Uterus (tissue), 4 donors: ENCODE measurements around the gene CMBL. TPM values are rescaled to one million over a fixed set of nuclear protein-coding genes. Genes with fewer than 3 reads are reported as not detected.

ENCODE experiments used
- DNase-seq, 2 donors: peaks; one replicate each; pipeline ENCODE4 v3.0.0-alpha.2; 2019 to 2020
- H3K27ac ChIP-seq, 2 donors: fragments of 200-600 bp; sonication (generic); 1 replicate in 1 of 2; 2 replicates in 1 of 2; pipeline ENCODE4 v1.5.1; 2016 to 2018
- H3K27me3 ChIP-seq, 2 donors: fragments of 200-600 bp; sonication (generic); one replicate each; pipeline ENCODE4 v1.5.1; 2018 to 2019; ENCODE audit warnings: control low read depth in 1 of 2
- H3K36me3 ChIP-seq, 2 donors: fragments of 200-600 bp; sonication (generic); one replicate each; pipeline ENCODE4 v1.5.1; 2019; ENCODE audit warnings: control low read depth in 1 of 2
- H3K4me1 ChIP-seq, 2 donors: fragments of 200-600 bp; sonication (generic); one replicate each; pipeline ENCODE4 v1.5.1; 2018 to 2019; ENCODE audit warnings: control low read depth in 1 of 2
- H3K4me3 ChIP-seq, 2 donors: fragments of 200-600 bp; sonication (generic); 1 replicate in 1 of 2; 2 replicates in 1 of 2; pipeline ENCODE4 v1.5.1; 2018 to 2019; ENCODE audit warnings: mild to moderate bottlenecking in 1 of 2
- H3K9me3 ChIP-seq, 2 donors: fragments of 200-600 bp; sonication (generic); one replicate each; pipeline ENCODE4 v1.5.1; 2019; ENCODE audit warnings: control low read depth in 1 of 2
- CTCF ChIP-seq, 4 experiments: fragments of 200-600 bp in 2 of 4; fragments of 450-650 bp in 2 of 4; sonication (generic) in 2 of 4; IDR thresholded peaks; one replicate each; pipeline ENCODE4 v1.5.1; 2016 to 2019; ENCODE audit warnings: antibody characterized with exemption in 4 of 4, mild to moderate bottlenecking in 2 of 4, moderate library complexity in 1 of 4
- POLR2A ChIP-seq, 2 donors: fragments of 450-650 bp; IDR thresholded peaks; one replicate each; pipeline ENCODE4 v1.6.1; 2016; ENCODE audit warnings: antibody characterized with exemption in 2 of 2, mild to moderate bottlenecking in 1 of 2, moderate library complexity in 1 of 2
- intact Hi-C: fragments of 100-400 bp; cut with DNase I; formaldehyde crosslinking; loops from one replicate; pipeline ENCODE4 v1.15.1; 2023; ENCODE audit warnings: low total_unique reads
- total RNA-seq, 4 donors: library from RNA; depleted of rRNA in 3 of 4; stranded (reverse); fragments of >200 nt in 3 of 4; gene quantifications; one replicate each; pipeline versions ENCODE4 v1.1.0 to v1.2.4, GENCODE V29; 2014 to 2023
- donor health status: DM: yes; HTN: yes; CAD: no.

CMBL gene
- total RNA-seq, 4 donors from 2014 or later, result 1.5 to 20.3 (median 9.1) TPM

GRCh38 chr5:10291692-10292339, 15.9 kb downstream of the CMBL start:
- intact Hi-C loops, result no loop called here
- Histone ChIP-seq H3K4me1 (no peaks in the 10 kb centered on the region), H3K36me3 (no peaks in the 10 kb centered on the region), H3K9me3 (no peaks in the 10 kb centered on the region), H3K4me3 (no peak overlapping the region), H3K27ac (no peak overlapping the region), H3K27me3 (no peaks in the 10 kb centered on the region)
- no peak for DNase-seq
- TF ChIP-seq POLR2A (IDR thresholded peaks at IDR 0.05), result no peak
- TF ChIP-seq CTCF (IDR thresholded peaks at IDR 0.05), result no peak

- H3K27me3 ChIP-seq, result no peaks in the 10 kb centered on the region
- no peak for DNase-seq
- no peak overlapping the region for H3K4me3 ChIP-seq
- H3K27ac ChIP-seq, result no peak overlapping the region
- TF ChIP-seq POLR2A (IDR thresholded peaks at IDR 0.05), result no peak
- no peak for TF ChIP-seq CTCF (IDR thresholded peaks at IDR 0.05)
- intact Hi-C loops, result no loop called here
- H3K36me3 ChIP-seq, result no peaks in the 10 kb centered on the region
- no peaks in the 10 kb centered on the region for H3K4me1 ChIP-seq
- no peaks in the 10 kb centered on the region for H3K9me3 ChIP-seq
These were observed 17.3 kb downstream of the CMBL start for GRCh38 chr5:10290438-10290837.

- intact Hi-C loops, result no loop called here
- TF ChIP-seq POLR2A (IDR thresholded peaks at IDR 0.05) (no peak), CTCF (IDR thresholded peaks at IDR 0.05) (no peak)
- Histone ChIP-seq H3K36me3 (no peaks in the 10 kb centered on the region), H3K9me3 (no peaks in the 10 kb centered on the region), H3K4me3 (no peak overlapping the region), H3K27ac (no peak overlapping the region), H3K4me1 (no peaks in the 10 kb centered on the region), H3K27me3 (no peaks in the 10 kb centered on the region)
- no peak for DNase-seq
These were observed 17.7 kb downstream of the CMBL start for GRCh38 chr5:10289991-10290390.

- DNase-seq, result no peak
- intact Hi-C loops, result no loop called here
- no peaks in the 10 kb centered on the region for H3K4me1 ChIP-seq
- no peak overlapping the region for H3K4me3 ChIP-seq
- TF ChIP-seq POLR2A (IDR thresholded peaks at IDR 0.05), result no peak
- TF ChIP-seq CTCF (IDR thresholded peaks at IDR 0.05), result no peak
- no peaks in the 10 kb centered on the region for H3K36me3 ChIP-seq
- peak overlapping the region in 1 of 2 donors; percentile 2 for H3K27ac ChIP-seq
- H3K27me3 ChIP-seq, result no peaks in the 10 kb centered on the region
- H3K9me3 ChIP-seq, result no peaks in the 10 kb centered on the region
These were observed 18.3 kb downstream of the CMBL start for GRCh38 chr5:10289353-10289752.

GRCh38 chr5:10288592-10289219, 19.0 kb downstream of the CMBL start:
- Histone ChIP-seq H3K27me3 (no peaks in the 10 kb centered on the region), H3K9me3 (no peaks in the 10 kb centered on the region), H3K27ac (peak overlapping the region in 1 of 2 donors; percentile 2), H3K4me3 (no peak overlapping the region), H3K4me1 (no peaks in the 10 kb centered on the region), H3K36me3 (no peaks in the 10 kb centered on the region)
- TF ChIP-seq POLR2A (IDR thresholded peaks at IDR 0.05), result no peak
- no peak for TF ChIP-seq CTCF (IDR thresholded peaks at IDR 0.05)
- intact Hi-C loops, result no loop called here
- DNase-seq, result no peak
